Measurements from ENCODE around the gene JUNB.

Gene JUNB

DNA sequence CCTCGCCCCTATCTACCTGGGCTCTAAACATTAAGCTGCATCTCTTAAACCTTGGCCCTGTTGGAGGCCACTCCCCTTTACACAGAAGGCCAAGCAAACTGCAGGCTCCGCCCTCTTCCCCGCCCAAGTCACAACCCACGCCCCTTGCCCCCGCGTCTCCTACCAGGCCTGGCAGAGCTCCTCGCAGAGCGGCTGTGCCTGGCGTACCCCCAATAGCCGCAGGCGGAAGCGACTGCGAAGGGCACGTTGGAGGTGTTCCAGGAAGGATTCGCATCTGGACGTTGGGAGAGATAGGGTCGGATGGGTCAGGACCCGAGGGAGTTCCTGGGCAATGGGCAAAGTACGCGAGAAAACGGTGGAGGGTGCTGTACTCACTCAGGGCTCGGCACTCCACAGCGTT is 37.2 kb downstream of the JUNB start (continued):
- TF ChIP-seq ZNF350 (tag by site-specific recombination; IDR thresholded peaks at IDR 0.05) (no peak), ZNF529 (tag by site-specific recombination; IDR thresholded peaks at IDR 0.05; ENCODE audit: insufficient replicate concordance) (no peak), ZFHX2 (tag by site-specific recombination; conservative IDR thresholded peaks at IDR 0.05) (peak; percentile 93), ZNF610 (tag by site-specific recombination; IDR thresholded peaks at IDR 0.05; ENCODE audit: borderline replicate concordance) (peak; percentile 33; the same call in 1 of the 2 replicates), SP7 (tag by site-specific recombination; IDR thresholded peaks at IDR 0.05) (0 out of 2 replicates have a peak, but pooled peaks have one; percentile 31), ZNF623 (tag by site-specific recombination; IDR thresholded peaks at IDR 0.05) (no peak), GLIS2 (tag by site-specific recombination; IDR thresholded peaks at IDR 0.05) (0 out of 2 replicates have a peak, but pooled peaks have one; percentile 23), ZNF184 (tag by site-specific recombination; IDR thresholded peaks at IDR 0.05) (no peak), ZNF324 (tag by site-specific recombination; IDR thresholded peaks at IDR 0.05) (no peak), ZNF544 (tag by site-specific recombination; IDR thresholded peaks at IDR 0.05) (no peak), KLF1 (tag by site-specific recombination; IDR thresholded peaks at IDR 0.05) (peak; percentile 38; the same call in 1 of the 2 replicates), SCRT1 (tag by site-specific recombination; IDR thresholded peaks at IDR 0.05; ENCODE audit: borderline replicate concordance) (no peak), ZEB2 (tag by site-specific recombination; IDR thresholded peaks at IDR 0.05) (peak; percentile 18; the same call in 1 of the 2 replicates), ZNF341 (tag by site-specific recombination; IDR thresholded peaks at IDR 0.05; ENCODE audit: low read depth) (peak; percentile 83), ZNF112 (tag by site-specific recombination; IDR thresholded peaks at IDR 0.05) (no peak), ZNF621 (tag by site-specific recombination; IDR thresholded peaks at IDR 0.05) (no peak), MEIS1 (CRISPR knock-in tag; IDR thresholded peaks at IDR 0.05; ENCODE audit: borderline replicate concordance) (no peak), ZBTB17 (tag by site-specific recombination; IDR thresholded peaks at IDR 0.05) (peak; percentile 94), KLF8 (tag by site-specific recombination; IDR thresholded peaks at IDR 0.05) (0 out of 2 replicates have a peak, but pooled peaks have one; percentile 23), SP2 (tag by site-specific recombination; IDR thresholded peaks at IDR 0.05) (peak; percentile 44), SP3 (tag by site-specific recombination; IDR thresholded peaks at IDR 0.05) (peak; percentile 73), ZNF664 (tag by site-specific recombination; IDR thresholded peaks at IDR 0.05) (no peak), KLF16 (tag by site-specific recombination; IDR thresholded peaks at IDR 0.05) (no peak), EGR2 (tag by site-specific recombination; IDR thresholded peaks at IDR 0.05; ENCODE audit: low read depth) (peak; percentile 92), ZNF132 (tag by site-specific recombination; IDR thresholded peaks at IDR 0.05; ENCODE audit: borderline replicate concordance) (no peak), ZNF600 (tag by site-specific recombination; IDR thresholded peaks at IDR 0.05) (peak; percentile 79), GLI4 (tag by site-specific recombination; IDR thresholded peaks at IDR 0.05) (no peak)
- TF ChIP-seq, protein P1, sequence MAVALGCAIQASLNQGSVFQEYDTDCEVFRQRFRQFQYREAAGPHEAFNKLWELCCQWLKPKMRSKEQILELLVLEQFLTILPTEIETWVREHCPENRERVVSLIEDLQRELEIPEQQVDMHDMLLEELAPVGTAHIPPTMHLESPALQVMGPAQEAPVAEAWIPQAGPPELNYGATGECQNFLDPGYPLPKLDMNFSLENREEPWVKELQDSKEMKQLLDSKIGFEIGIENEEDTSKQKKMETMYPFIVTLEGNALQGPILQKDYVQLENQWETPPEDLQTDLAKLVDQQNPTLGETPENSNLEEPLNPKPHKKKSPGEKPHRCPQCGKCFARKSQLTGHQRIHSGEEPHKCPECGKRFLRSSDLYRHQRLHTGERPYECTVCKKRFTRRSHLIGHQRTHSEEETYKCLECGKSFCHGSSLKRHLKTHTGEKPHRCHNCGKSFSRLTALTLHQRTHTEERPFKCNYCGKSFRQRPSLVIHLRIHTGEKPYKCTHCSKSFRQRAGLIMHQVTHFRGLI (tag by site-specific recombination; IDR thresholded peaks at IDR 0.05): no peak
- TF ChIP-seq, protein P2, sequence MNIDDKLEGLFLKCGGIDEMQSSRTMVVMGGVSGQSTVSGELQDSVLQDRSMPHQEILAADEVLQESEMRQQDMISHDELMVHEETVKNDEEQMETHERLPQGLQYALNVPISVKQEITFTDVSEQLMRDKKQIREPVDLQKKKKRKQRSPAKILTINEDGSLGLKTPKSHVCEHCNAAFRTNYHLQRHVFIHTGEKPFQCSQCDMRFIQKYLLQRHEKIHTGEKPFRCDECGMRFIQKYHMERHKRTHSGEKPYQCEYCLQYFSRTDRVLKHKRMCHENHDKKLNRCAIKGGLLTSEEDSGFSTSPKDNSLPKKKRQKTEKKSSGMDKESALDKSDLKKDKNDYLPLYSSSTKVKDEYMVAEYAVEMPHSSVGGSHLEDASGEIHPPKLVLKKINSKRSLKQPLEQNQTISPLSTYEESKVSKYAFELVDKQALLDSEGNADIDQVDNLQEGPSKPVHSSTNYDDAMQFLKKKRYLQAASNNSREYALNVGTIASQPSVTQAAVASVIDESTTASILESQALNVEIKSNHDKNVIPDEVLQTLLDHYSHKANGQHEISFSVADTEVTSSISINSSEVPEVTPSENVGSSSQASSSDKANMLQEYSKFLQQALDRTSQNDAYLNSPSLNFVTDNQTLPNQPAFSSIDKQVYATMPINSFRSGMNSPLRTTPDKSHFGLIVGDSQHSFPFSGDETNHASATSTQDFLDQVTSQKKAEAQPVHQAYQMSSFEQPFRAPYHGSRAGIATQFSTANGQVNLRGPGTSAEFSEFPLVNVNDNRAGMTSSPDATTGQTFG (tag by site-specific recombination; IDR thresholded peaks at IDR 0.05; ENCODE audit: borderline replicate concordance): no peak
- TF ChIP-seq, protein P3, sequence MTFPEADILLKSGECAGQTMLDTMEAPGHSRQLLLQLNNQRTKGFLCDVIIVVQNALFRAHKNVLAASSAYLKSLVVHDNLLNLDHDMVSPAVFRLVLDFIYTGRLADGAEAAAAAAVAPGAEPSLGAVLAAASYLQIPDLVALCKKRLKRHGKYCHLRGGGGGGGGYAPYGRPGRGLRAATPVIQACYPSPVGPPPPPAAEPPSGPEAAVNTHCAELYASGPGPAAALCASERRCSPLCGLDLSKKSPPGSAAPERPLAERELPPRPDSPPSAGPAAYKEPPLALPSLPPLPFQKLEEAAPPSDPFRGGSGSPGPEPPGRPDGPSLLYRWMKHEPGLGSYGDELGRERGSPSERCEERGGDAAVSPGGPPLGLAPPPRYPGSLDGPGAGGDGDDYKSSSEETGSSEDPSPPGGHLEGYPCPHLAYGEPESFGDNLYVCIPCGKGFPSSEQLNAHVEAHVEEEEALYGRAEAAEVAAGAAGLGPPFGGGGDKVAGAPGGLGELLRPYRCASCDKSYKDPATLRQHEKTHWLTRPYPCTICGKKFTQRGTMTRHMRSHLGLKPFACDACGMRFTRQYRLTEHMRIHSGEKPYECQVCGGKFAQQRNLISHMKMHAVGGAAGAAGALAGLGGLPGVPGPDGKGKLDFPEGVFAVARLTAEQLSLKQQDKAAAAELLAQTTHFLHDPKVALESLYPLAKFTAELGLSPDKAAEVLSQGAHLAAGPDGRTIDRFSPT (tag by site-specific recombination; IDR thresholded peaks at IDR 0.05): peak; percentile 60
- TF ChIP-seq, protein P4, sequence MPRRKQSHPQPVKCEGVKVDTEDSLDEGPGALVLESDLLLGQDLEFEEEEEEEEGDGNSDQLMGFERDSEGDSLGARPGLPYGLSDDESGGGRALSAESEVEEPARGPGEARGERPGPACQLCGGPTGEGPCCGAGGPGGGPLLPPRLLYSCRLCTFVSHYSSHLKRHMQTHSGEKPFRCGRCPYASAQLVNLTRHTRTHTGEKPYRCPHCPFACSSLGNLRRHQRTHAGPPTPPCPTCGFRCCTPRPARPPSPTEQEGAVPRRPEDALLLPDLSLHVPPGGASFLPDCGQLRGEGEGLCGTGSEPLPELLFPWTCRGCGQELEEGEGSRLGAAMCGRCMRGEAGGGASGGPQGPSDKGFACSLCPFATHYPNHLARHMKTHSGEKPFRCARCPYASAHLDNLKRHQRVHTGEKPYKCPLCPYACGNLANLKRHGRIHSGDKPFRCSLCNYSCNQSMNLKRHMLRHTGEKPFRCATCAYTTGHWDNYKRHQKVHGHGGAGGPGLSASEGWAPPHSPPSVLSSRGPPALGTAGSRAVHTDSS (tag by site-specific recombination; IDR thresholded peaks at IDR 0.05): no peak
- TF ChIP-seq, protein P5, sequence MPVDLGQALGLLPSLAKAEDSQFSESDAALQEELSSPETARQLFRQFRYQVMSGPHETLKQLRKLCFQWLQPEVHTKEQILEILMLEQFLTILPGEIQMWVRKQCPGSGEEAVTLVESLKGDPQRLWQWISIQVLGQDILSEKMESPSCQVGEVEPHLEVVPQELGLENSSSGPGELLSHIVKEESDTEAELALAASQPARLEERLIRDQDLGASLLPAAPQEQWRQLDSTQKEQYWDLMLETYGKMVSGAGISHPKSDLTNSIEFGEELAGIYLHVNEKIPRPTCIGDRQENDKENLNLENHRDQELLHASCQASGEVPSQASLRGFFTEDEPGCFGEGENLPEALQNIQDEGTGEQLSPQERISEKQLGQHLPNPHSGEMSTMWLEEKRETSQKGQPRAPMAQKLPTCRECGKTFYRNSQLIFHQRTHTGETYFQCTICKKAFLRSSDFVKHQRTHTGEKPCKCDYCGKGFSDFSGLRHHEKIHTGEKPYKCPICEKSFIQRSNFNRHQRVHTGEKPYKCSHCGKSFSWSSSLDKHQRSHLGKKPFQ (tag by site-specific recombination; IDR thresholded peaks at IDR 0.05): no peak

Data from HEK293 (cell line).